Measurements from ENCODE around the gene HAP1.
A peak's percentile ranks its signal among the peaks of the same experiment; 100 is the strongest.
"Not testable (repeated sequence)": the region's sequence is repeated elsewhere in the genome, so short reads cannot be mapped to it uniquely, and the experiment has no call there.

The HAP1 gene

GRCh38 chr17:41723801-41724475 lies 10.5 kb downstream of the HAP1 start:
- no peak for DNase-seq

DNA sequence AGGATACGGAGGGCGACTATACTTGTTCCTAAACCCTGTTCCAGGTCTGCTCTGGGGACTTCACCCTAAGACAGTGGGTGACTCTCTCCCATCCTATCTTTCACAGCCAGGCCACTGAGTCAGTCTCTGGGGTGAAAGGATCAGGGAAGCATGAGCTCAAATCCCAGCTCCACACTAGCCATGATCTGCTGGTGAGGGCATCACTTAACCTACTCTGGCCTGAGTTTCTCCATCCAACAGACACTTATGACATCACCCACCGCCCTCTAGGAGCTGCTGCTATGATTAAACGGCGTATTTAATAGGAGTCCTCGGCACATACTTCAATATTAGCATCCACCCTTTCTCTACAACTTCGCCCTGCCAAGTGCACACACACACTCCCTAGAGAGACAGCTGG lies 12.2 kb downstream of the HAP1 start:
- DNase-seq, result no peak

- DNase-seq, result no peak
Measured at GRCh38 chr17:41718287-41718645, 16.2 kb downstream of the HAP1 start.

DNA sequence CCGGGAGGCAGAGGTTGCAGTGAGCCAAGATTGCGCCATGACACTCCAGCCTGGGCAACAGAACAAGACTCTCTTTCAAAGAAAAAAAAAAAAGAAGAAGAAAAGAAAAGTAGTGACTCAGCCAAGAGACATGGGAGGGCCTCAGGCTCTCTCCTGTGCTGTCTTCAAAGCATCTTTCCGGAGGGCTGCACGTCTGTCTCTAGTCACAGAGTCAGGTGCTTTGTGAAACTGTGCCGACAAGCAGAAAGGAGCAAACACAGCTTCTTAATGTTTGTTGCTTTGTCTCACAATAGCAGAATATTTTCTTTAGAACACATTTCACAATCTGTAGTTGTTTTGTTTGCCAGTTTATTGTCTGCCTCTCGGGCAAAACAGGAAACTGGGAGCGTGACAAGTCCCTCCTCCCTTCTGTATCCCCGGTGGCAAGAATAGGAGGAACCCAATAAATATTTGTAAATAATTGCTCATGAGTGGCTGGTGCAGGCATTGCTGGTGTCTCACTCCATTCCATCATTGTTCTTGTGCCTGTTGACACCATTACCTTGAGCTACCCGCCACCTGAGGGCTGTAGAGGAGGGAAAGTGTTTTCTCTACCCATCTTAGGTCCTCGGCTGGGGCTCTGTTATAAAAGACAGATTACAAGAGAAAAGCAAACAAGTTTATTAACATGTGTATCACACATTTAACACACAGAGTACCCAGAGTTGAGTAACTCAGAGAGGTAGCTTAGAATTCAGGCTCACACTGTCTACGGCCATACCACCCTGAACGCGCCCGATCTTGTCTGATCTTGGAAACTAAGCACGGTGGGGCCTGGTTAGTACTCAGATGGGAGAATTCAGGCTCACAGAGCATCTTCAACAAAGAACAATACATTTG lies 16.8 kb downstream of the HAP1 start:
- no peak for DNase-seq

DNA sequence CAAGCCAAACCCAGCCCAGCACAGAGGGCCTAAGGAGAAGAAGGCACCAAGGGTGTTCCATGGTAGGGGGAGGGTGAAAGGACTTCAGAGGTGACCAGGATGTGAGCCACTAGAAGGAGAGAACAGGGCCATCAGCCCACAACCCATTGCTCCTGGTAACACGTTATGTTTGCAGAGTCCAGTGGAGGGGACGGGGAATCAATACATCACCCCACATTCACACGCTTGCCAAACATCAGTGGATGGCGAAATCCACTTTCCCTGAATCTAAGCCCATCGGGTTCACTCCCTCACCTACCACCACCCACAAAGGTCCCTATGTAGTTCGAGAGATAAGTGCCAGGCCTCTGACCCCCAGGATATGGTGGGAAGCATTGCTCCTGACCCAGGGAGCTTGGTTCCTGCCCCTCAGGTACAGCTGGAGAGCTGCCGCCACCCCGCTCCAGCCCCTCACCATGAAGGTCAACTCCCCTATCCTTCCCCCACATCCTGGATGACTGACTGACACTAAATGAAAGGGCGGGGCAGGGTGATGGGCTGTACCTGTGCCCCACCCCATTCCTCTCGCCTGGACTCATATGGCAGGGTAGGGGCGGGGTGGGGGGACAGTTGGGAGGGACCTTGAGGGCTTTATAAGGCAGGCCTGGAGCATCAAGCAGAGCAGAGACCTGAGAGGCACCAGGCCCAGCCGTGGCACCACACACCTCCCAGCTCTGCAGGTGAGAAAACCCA lies 22.6 kb downstream of the HAP1 start, which contains the start of gene GAST:
Gene GAST (plus strand): TSS at position 663 of the 732 bp plus-strand sequence. CDS start 3,106 bp downstream, outside the sequence.
- no peak for DNase-seq

DNA sequence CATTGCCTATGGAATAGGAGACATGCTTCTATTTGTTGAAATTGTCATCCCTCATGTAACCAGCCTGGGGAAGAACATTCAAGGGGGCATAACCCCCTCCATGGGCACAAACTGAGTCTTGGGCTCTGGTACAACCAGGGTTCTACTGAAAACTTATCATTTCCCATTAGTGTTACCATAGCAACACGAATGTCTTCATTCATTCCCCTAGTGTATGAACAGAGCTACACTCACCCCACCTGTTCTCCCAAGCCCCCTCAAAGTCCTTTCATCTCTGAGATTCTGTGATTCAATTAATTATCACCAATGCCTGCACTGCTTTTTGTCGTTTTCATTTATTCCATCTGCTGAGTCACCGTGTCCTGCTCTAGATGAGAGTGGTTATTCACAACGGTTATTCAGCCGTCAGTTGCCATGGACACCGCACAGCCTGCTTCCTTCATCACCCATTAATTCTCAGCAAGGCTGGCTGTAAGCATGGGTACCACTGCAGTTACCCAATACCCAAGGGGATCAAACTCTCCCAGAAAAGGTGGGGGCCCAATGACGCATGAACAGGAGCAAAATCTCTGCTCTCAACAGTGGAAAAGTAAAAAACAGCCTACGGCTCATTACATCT lies 23.9 kb downstream of the HAP1 start:
- no peak for DNase-seq

DNA sequence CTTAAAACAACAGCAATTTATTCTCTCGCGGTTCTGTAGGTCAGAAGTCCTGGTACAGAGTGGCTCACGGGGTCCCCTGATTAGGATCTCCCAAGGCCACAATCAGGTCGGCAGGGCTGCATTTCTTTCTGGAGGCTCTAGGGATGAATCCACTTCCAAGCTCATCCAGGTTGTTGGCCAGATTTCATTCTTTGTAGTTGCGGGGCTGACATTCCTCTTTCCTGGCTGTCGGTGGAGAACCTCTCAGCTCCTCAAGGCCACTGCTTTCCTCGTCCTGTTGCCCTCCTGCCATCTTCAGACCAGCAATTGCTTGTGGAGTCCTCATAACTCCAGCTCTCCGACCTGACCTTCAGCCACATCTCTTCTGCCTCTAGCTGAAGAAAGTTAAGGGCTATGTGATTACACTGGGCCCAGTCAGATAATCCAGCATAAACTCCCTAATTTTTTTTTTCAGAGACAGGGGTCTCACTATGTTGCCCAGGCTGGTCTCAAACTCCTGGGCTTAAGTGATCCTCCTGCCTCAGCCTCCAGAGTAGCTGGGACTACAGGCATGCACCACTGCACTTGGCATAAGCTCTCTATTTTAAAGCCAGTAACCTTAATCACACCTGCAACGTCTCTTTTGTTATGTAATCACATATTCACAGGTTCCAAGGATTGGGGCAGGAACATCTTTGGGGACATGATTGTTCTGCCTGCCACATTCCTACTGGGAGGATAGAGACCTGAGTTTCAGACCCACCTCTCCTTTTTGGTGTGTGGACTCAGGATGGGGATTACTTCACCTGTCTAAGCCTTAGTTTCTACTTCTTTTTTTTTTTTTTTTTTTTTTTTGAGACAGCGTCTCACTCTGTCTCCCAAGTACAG lies 26.4 kb downstream of the HAP1 start:
- no peak for DNase-seq

- DNase-seq, result no peak
Measured at GRCh38 chr17:41705271-41705991, 29.0 kb downstream of the HAP1 start.

DNA sequence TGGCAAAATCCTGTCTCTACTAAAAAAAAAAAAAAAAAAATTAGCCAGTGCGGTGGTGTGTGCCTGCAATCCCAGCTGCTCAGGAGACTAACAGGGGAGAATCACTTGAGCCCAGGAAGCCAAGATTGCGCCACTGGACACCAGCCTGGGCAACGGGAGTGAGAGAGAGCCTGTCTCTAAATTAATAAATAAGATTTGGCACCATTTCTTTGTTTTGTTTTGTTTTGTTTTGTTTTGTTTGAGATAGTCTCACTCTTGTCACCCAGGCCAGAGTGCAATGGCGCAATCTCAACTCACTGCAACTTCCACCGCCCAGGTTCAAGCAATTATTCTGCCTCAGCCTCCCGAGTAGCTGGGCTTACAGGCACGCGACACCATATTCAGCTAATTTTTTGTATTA lies 31.7 kb downstream of the HAP1 start:
- DNase-seq, result no peak

GRCh38 chr17:41700843-41701242 lies 33.6 kb downstream of the HAP1 start:
- not testable (repeated sequence) for DNase-seq

DNA sequence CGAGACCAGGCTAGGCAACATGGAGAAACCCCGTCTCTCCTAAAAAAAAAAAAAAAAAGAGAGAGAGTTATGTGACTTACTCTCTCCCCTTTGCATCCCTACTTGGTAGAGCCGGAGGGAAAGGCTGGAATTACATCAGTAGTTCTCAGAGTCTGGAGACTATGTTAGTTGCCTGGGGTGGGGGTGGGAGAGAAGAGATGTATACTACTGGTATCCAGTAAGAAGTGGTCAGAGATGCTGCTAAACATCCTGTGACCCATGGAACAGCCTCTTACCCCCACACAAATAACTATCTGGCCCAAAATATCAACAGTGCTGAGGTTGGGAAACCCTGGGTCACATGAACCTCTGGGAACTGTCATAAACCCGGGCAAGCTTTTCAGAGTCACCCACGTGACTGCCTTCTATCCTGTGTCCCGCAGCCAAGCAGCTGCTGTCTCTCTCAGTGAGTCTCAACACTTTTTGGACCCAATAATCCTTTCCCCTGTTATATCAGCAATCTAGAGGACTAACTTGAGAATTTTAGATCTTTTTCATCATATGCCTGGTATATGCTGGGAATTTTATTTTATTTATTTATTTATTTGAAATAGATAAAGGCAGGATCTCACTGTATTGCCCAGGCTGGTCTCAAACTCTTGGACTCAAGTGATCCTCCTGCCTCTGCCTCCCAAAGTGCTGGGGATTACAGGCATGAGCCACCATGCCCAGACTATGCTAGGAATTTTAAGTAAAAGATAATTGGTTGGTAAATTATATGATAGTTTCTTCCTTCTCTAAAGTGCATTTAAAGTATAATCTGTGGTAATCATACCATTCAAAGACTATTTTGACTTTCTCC lies 37.1 kb downstream of the HAP1 start:
- DNase-seq, result peak; percentile 46 to 53

DNA sequence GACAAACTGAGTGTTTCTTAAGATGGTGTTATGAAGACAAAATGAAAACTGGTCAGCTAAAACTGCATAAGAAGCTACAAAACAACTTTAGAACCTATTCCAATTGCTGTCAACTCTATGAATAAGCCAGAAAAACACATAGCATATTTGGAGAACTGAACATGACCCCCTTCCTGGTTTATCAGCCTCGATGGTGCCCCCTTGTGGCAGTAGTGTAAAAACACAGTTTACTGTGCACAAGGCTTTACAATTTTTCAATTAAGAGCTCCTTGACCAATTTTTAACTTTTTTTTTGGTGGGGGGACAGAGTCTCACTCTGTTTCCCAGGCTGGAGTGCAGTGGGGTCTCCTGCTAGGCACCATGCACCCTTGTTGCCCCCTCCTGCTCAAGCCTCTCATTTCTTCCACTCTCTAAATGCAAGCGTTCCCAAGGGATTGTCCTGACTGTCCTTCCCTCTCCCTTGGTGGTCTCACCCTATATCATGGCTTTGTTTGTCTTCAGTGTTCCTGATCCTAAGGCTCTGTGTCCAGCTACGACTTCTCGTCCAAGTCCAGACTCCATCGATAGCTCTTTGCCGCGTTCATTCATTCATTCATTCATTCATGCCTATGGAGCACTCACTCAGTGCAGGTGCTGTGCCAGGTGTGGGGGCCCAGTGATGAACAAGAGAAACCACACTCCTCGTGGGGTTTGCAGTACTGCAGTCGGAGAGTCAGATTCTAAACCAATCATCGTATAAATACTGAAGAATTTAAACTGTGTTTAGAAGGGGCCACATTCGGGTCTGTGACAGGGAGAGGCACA lies 38.3 kb downstream of the HAP1 start:
- DNase-seq, result peak; percentile 84 to 86

DNA sequence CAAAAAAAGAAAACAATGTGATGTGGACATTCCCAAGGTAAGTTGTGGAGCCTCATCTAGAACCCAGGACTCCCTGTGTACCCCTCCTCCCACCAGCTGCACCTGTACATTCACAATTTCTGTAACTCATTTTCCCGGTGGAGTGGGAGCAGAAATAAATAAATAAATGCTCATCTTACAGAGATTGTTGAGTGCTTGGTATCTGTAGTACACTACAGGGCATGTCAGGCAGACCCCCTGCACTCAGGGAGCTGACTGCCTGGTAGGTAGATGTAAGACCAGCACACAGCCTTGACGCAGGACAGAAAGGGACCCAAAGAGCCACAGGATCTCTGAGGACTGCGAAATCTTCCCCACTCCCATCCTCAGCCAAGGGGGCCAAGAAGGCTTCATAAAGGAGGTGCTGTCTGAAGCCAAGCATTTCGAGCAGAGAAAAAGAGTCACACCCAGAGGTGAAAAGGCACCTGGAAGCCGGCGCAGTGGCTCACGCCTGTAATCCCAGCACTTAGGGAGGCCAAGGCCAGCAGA lies 39.2 kb downstream of the HAP1 start:
- no peak for DNase-seq

DNA sequence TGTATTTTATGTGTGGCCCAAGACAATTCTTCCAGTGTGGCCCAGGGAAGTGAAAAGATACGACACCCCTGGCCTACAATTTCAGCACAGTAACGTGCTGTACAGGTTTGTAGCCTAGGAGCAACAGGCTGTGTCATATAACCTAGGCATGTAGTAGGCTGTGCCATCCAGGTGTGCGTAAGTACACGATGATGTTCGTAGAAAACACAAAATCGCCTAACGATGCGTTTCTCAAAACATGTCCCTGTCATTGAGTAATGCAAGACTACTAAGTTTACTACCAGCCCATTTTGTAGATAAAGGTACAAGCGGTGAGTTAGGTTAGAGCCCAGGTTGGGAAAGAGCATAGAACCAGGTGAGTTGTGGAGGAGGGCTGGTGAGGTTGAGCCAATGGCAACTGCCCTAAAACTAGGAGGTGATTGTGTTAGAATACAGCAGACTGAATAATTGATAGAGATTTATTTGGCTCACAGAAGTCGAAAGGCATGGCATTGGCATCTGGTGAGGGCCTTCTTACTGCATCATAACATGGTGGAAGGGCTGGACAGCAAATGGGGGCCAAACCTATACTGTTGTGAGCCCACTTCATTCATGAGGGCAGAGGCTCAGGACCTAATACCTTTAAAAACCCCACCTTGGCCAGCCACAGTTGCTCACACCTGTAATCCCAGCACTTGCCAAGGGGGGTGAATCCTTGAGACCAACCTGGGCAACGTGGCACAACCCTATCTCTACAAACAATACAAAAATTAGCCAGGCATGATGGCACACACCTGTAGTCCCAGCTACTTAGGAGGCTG lies 41.5 kb downstream of the HAP1 start:
- no peak for DNase-seq

- DNase-seq, result no peak
Measured at GRCh38 chr17:41691031-41691777, 43.2 kb downstream of the HAP1 start.

DNA sequence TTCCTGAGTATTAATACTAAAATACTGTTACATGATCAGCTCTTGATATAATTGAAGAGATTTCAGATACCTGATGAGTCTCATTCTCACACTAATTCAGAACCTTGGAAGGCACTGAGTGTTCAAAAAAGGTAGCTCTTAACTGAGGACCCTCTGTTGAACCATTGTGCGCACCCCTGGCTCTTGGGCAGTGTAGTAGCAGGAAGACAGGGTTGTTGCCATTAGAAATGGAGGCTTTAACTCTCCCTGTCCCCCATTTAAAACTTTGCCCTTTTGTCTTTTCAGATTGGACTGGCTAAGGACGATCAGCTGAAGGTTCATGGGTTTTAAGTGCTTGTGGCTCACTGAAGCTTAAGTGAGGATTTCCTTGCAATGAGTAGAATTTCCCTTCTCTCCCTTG lies 43.9 kb downstream of the HAP1 start:
- no peak for DNase-seq

- peak; percentile 60 to 65 for DNase-seq
Measured at GRCh38 chr17:41689497-41690299, 44.7 kb downstream of the HAP1 start.

Data from Kasumi-1 (cell line).